ENCODE measurements around the gene MMP25.

GRCh38 chr16:3097266-3097665 is 50.9 kb downstream of the MMP25 start:
- TF ChIP-seq CTCF (IDR thresholded peaks at IDR 0.05) (no peak), POLR2AphosphoS5 (IDR thresholded peaks at IDR 0.05) (no peak)
